ENCODE data around the gene CLEC16A.

DNA sequence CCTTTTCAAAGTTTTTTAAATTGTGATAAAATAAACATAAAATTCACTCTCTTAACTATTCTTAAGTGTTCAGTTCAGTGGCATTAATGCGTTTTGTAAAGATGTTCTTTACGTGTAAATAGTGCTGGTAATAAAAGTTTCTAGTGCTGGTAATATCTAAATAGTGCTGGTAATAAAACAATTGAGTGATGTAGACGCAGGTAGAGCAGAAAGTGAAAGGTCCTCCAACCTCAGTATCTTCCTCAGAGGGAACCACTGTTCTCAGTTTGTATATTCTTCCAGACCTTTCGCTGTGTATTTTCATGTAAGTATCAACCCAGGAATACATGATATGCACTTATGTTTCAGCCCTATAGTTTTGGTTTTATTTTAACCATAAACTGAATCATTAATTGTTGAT is 53.1 kb downstream of the CLEC16A start:
- no peak for TF ChIP-seq POLR2AphosphoS5 (IDR thresholded peaks at IDR 0.05)
- TF ChIP-seq POLR2A (IDR thresholded peaks at IDR 0.05) = no peak
- TF ChIP-seq, protein P1, sequence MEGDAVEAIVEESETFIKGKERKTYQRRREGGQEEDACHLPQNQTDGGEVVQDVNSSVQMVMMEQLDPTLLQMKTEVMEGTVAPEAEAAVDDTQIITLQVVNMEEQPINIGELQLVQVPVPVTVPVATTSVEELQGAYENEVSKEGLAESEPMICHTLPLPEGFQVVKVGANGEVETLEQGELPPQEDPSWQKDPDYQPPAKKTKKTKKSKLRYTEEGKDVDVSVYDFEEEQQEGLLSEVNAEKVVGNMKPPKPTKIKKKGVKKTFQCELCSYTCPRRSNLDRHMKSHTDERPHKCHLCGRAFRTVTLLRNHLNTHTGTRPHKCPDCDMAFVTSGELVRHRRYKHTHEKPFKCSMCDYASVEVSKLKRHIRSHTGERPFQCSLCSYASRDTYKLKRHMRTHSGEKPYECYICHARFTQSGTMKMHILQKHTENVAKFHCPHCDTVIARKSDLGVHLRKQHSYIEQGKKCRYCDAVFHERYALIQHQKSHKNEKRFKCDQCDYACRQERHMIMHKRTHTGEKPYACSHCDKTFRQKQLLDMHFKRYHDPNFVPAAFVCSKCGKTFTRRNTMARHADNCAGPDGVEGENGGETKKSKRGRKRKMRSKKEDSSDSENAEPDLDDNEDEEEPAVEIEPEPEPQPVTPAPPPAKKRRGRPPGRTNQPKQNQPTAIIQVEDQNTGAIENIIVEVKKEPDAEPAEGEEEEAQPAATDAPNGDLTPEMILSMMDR (IDR thresholded peaks at IDR 0.05) = no peak

Measured in breast epithelium (tissue), 3 donors.